HG02885 (cell line): ENCODE results near the gene LYPD5.
A peak's percentile ranks its signal among the peaks of the same experiment; 100 is the strongest.
"Not testable (repeated sequence)": the region's sequence is repeated elsewhere in the genome, so short reads cannot be mapped to it uniquely, and the experiment has no call there.

Experiments
- ATAC-seq: cut with Tn5 transposase; IDR thresholded peaks from one replicate; pipeline ENCODE4 v1.9.1; 2021; ENCODE audit warnings: mild to moderate bottlenecking; ENCODE audit not compliant: unreplicated experiment, poor library complexity

The LYPD5 gene

DNA sequence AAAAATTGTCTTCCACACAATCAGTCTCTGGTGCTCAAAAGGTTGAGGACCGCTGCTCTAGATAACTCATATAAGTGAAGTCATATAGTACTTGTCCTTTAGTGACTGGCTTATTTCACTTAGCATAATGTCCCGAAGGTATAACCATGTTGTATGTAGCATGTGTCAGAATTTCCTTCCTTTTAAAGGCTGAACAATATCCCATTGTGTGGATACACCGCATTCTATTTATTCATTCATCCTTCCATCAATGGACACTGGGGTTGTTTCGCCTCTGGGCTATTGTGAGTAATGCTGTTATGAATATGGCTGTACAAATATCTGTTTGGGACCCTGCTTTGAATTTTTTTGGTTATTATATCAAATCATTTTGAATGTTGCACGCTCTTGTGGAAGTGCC, 4.6 kb upstream of the LYPD5 start:
- no peak for ATAC-seq

- not testable (repeated sequence) for ATAC-seq
These were observed 4.2 kb upstream of the LYPD5 start for GRCh38 chr19:43806401-43806800.

- no peak for ATAC-seq
These were observed 2.2 kb upstream of the LYPD5 start for GRCh38 chr19:43804432-43804831.

DNA sequence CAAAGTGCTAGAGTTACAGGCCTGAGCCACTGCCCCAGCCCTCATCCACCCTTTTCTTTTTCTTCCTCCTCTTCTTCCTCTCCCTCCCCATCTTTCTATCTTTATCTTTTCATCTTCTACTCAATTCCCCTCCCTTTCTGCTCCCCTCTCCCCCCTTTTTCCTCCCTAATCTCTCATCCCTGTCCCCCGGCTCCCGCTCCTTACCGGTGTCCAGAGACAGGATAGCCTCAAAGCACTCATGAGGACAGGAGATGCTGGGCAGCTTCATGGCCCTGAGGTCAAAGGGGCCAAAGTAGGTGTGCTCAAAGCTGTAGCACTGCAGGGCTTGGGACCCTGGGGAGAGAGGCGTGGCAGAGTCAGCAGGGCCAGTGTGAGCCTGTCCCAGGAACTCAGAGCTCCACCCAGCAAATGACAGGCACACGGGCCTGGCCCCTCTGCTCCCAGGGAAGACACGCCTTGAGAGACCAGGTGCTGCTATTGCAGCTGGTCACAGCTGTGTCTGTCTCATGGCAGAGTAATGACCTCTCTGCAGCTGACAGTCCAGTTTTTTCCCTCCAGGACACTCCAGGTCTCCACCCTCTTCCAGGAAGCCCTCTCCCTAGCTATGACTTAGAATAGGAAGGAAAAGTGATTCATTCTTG, 2.6 kb downstream of the LYPD5 start:
- no peak for ATAC-seq

- peak; percentile 50 for ATAC-seq
These were observed 3.5 kb downstream of the LYPD5 start for GRCh38 chr19:43798546-43799409.

DNA sequence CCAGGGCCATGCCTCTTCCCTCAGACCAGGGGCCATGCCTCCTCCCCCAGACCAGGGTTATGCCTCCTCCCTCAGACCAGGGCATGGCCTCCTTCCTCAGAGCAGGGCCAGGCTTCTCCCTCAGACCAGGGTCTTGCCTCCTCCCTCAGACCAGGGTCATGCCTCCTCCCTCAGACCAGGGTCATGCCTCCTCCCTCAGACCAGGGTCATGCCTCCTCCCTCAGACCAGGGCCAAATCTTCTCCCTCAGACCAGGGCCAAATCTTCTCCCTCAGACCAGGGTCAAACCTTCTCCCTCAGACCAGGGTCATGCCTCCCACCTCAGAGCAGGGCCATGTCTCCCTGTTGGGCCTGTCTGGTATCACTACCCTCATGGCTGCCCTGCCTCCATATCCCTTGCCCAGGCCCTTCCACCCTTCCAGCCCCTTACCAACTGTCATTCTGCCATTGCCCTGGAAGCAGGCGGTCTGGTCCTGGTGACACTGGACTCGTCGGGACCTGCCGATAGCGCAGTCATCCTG, 4.2 kb downstream of the LYPD5 start:
- ATAC-seq, result no peak

GRCh38 chr19:43797556-43797955, 4.7 kb downstream of the LYPD5 start:
- ATAC-seq, result no peak

DNA sequence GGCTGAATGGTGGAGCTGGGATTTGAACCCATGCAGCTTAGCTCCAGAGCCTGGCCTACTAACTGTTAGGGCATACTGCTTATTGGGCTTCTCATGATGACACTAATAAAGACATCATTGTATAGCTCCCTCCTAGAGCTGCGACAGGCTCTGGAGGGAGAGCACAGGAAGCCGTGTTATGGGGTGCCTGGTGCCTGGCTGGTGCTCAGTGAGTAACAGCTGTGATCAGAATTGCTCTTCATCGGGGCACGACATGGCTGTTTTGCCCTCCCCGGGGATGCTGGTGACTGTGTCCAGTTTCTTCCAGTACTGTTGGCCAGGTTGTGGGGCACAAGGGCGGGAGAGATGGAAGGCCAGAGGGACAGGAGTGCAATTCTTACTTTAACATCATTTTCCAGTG, 5.1 kb downstream of the LYPD5 start:
- ATAC-seq, result no peak

GRCh38 chr19:43790587-43790986, 11.7 kb downstream of the LYPD5 start:
- no peak for ATAC-seq

DNA sequence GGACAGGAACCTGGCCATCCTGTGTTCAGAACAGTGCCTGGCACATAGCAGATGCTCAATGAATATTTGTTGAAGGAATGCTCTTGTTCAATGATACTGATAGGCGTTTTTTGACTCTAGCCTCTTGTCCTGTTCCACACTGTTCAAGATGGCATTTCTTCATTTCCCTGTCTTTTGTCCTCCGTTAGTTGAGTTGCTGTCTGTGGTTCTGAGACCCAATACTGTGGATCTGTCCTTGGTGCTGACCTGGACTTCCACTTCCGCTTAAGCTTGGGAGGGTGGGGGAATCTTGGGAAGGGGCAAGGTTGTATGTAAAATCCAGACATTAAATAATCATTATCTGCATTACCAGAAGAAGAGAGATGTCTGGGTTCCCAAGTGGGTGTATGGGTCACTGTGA, 13.2 kb downstream of the LYPD5 start:
- no peak for ATAC-seq

- ATAC-seq, result no peak
These were observed 15.6 kb downstream of the LYPD5 start for GRCh38 chr19:43786665-43787064.

- ATAC-seq, result peak; percentile 44
These were observed 17.1 kb downstream of the LYPD5 start for GRCh38 chr19:43784981-43785808.

GRCh38 chr19:43784241-43784980, 17.8 kb downstream of the LYPD5 start:
- ATAC-seq, result no peak

DNA sequence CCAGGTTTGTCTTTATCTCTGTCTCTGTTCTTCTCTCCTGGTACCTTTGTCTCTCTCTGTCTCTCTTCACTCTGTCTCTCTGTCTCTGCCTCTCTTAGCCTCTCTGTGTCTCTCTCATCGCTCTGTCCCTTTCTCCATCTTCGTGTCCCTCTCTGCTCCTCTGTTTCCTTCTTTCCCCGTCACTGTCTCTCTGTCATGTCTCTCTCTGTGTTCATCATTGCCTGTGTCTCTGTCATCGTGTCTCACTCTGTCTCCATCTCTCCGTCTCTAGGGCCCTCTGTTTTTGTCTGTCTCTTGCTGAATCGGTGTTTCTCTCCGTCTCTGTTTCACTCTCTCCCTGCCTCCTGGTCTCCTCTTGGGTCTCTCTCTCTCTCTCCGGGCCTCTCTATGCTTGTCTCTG, 18.6 kb downstream of the LYPD5 start:
- ATAC-seq, result no peak

- ATAC-seq, result peak; percentile 41
These were observed 19.5 kb downstream of the LYPD5 start for GRCh38 chr19:43782689-43783231.

GRCh38 chr19:43782311-43782660, 20.0 kb downstream of the LYPD5 start:
- no peak for ATAC-seq

- no peak for ATAC-seq
These were observed 20.5 kb downstream of the LYPD5 start for GRCh38 chr19:43781630-43782310.

DNA sequence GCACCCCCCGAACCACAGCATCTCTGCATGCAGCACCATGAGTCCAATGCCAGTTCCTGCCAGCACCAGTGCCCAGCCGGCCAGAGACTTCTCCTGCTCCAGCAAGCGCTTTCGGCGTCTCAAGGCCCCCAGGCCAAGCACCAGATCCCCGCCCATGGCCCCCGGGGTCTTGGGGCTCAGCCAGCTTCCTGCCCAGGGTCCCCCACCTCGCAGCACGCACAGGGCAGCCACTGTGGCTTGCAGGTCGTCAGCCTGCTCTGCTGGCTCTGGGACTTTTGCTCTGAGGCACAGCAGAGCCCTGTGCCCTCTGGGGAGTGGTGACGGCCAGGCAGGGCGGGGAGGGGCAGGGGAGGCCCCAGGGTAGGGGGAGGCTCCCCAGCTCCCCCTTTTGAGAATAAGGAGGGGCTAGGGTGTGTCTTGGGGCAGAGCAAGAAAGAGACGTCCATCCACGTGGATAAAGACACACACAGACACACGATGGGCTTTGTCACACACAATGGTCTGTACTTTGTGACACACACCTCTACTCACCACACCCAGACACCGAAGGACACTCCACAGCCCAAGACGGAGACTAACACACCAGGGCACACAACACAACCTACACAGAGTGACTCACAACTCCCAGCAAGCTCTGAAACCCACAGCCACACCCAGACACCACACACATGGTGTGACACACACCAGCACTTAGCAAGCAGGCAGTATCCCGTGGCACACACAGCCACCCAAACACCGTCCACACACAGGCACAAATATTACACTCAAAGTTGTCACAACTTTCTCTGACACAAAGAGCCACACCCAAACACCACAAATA, 21.3 kb downstream of the LYPD5 start, which contains the start of gene KCNN4:
Gene KCNN4 (minus strand): TSS at position 268 of the 820 bp plus-strand sequence. CDS start 112 bp downstream, at position 156.
- ATAC-seq, result peak; percentile 30
